NCI-H1048 (cell line): ENCODE results near the gene CDC42EP4.

ENCODE experiments used
- DNase-seq: peaks from one replicate; lab custom pipeline; 2025; lab: John Stamatoyannopoulos, UW

The CDC42EP4 gene, protein sequence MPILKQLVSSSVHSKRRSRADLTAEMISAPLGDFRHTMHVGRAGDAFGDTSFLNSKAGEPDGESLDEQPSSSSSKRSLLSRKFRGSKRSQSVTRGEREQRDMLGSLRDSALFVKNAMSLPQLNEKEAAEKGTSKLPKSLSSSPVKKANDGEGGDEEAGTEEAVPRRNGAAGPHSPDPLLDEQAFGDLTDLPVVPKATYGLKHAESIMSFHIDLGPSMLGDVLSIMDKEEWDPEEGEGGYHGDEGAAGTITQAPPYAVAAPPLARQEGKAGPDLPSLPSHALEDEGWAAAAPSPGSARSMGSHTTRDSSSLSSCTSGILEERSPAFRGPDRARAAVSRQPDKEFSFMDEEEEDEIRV

DNA sequence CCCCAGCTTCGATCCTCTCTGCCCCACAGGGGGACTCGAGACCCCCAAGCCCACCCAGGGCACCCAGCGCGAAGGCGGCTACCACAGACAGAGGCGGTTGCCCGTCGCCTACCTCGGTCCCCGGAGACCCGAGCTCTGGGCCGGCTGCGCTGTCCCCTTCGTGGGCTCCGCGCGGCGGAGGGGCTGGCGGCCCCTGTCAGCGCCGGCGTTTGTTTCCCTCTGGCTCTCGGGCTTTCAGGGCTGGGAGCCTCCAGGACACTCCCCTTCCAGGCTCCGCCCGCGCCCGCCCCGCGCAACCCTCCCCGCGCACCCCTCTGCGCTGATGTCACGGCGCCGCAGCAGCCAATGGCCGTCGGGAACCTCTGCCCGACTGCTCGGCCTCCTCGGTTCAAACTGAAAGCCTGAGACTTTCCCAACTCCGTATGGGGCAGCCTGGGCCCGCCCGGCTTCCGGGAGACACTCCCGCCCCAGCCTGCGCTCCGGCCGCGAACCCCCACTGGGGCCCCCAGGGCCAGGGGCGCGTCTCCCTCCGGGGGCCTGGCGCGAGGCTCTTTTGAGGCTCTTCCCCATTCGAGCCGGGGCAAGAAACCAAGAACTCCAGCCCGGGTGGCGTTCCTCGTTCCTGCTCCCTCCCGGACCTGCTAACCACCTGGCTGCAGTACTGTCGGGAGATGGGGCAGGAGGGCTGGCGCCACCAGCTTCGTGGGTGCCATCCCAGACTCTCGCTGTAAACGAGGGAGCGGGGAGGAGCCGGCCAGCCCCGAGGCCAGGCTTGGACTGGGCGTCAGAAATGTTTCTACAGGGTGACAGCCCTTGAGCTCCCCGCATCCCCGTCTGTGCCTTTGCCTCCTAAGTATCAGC is at the start of gene CDC42EP4:
TSS of gene CDC42EP4 (minus strand) at position 221 of the 861 bp plus-strand sequence. CDS start 25,501 bp downstream, outside the sequence.
- DNase-seq, result peak; percentile 87

DNA sequence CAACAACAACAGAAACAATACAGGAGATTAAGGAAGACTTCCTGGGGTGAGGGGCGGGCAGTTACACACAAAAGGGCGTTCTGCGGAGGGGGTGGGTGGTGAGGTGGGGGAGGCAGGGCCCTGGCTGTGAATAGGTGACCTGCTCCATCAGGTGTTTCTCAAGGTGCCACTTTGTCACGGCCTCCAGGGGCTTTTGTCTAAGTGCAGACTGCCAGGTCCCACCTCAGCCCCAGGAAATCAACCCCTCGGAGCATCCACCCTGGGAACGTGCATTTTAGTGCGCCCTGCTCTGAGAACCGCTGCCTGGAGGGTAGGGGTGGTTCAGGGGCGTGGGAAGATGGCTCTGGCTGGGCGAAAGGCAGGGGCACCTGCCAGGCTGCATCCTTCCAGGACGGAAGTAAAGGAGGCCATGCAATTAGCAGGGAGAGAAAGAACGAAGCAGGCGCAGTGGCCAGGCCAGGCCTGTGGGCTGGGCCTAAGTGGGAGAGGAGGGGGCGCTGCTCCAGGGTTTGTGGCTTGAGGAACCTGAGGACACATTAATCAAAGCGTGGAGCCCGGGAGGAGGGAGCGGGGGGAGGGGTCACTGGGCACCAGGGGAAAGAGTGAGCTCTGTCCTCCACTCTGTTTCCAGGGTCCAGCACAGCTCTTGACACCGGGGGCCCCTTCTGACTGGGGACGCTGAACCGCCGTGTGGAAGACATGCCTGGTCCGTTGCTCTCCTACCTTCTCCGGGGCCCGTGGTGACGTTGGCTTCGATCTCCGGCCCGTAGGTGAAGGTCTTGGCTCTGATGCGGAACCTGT is 49.4 kb upstream of the CDC42EP4 start:
- no peak for DNase-seq

DNA sequence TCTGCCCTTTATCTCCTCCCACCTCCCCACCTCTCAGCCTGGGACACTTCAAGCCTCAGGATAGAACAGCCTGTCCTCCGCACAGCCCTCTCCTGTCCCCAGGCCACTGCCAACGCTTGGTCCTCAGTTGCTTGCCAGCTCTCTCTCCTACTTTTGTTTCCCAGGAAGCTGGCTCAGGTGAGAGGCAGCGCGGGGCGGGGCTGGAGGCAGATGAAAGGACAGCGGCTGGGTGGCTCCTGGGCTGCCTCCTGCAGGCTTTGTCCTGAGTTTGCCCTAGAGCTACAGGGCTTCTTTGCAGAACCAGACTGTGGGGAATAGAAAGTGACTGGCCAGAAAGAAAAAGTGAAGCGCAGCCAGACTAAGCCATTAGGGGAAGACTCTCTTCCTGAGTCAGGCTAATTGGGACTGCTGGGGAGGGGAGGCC is 48.2 kb upstream of the CDC42EP4 start:
- no peak for DNase-seq

DNA sequence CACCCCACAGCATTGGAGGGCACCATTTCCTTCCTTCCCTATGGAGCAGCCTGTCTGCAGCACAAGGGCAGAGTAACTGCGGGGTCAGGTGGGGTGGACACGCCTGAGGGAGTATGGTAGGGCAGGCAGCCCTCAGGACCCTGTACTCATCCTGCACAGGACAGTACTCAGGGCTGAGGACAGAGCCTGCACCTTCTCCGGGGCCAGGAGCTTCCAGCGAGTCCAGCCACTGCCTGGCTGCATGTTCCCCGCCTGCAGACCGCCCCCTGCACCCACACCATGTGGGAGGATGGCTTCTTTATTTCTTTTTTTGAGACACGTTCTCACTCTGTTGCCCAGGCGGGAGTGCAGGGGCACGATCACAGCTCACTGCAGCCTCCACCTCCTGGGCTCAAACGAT is 47.6 kb upstream of the CDC42EP4 start:
- no peak for DNase-seq

DNA sequence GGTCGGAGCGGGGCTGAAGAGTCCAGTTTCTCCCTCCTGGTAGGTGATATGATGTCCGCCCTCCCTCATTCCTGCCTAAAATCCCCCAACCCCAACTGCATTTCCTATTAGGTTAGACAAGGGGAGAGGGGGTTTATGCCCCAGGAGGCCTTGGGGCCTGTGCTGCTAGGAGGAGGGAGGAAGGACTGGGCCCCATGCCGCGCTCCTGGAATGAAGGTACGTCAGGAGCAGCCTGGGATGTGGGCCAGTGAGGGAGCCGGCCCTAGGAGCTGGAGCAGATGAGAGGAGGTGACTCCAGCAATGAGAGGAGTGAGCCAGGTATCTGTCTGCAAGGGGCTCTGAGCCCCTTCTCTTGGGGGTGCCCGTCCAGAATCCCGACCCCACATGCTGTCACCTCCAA is 46.9 kb upstream of the CDC42EP4 start:
- no peak for DNase-seq

DNA sequence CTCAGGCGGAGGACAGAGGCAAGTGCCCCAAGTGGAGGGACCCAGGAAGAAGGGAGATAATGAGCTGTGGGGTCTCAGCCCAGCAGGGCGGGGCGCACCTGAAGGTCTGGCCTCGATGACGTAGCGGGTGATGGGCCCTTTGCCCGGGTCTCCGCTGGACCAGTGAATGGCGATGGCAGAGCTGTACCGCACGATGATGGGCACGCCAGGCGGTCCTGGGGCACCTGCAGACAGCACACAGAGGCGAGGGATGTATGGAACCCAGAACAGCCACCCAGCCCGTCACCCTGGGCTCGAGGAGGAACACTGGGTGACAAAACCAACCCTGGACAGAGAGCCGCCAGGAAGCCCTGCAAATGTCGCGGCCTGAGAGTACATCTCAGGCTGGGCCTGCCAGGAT is 46.2 kb upstream of the CDC42EP4 start:
- no peak for DNase-seq

DNA sequence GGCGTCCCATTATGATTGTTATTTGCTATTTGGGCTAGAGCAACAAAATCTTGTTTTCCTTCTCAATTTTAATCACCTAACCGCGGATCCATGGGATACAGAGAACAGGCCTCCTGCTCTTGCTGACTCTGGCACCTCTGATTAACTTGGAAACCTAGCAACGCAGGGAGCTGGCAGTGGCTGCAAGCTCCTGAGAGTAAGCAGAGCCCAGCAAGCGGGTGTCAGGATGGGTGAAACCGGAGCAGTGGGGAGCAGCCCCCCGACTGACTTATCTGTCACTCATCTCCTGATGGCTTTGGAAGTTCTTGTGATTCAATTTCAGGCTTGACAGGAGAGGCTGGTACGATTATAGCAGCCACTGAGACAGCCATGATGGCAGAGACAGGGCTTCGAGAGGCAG is 45.5 kb upstream of the CDC42EP4 start:
- DNase-seq, result no peak

DNA sequence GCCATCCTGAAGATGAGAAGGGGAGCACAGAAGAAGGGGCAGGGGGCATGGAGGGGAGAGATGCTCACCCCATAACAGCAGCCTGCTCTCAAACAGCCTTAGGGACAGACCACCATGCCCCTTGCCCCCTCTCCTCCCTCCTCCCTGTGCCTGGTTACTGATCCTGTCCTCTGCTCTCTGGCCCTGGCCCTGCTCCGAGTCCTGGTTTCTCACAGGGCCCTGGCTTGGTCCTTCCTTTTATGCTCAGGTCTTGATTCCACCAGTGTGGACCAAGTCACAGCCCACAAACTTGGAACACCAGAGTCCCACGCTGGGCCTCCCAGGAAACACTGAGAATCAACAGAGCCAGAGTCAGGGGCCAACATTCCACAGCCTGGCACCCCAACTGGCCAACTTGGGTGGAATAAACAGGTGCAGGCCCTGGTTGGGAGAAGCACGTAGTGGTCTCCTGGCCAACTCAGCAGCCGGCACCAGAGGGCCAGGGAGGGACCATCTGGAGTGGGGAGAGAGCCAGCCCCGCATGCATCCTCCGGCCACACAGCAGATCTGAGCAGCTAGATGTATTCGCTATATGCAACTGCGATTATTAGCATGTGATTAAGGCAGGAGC is 44.9 kb upstream of the CDC42EP4 start:
- DNase-seq, result no peak

DNA sequence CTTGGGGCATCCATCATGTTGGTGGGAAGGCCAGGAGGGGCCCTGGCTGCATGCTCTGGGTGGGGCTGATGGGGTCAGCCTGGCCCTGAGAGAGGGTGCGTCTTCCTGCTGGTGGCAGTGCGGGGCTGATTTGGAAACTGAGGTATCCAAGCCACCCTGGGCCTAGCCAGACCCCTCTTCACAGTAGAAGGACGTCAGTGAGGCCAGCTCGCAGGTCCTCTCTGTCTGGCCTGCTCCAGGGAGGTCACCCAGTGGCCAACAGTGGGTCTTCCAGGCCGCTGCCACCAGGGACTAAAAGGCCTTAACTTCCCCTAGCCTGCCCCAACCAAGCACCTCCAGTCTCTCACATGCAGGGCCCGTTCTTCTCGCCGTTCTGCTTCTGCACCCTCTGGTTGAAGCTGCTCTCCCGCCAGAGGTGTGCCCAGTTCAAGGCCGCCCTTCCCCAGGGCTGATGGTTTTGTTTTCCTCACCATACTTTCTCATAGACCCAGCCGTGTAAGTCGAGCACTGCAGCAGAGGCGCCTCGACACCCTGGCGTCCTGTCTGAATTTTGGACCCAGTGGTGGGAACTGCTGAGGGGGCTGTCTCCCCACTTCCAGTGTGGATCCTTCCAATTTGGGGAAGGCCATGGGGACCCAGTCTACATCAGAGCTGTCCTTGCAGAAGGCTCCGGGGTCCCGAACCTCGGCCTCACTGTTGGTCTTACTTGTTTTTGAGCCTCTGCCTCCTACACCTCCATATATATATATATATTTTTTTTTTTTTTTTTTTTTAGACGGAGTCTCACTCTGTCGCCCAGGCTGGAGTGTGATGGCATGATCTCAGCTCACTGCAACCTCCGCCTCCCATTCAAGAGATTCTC is 42.9 kb upstream of the CDC42EP4 start:
- DNase-seq, result no peak

DNA sequence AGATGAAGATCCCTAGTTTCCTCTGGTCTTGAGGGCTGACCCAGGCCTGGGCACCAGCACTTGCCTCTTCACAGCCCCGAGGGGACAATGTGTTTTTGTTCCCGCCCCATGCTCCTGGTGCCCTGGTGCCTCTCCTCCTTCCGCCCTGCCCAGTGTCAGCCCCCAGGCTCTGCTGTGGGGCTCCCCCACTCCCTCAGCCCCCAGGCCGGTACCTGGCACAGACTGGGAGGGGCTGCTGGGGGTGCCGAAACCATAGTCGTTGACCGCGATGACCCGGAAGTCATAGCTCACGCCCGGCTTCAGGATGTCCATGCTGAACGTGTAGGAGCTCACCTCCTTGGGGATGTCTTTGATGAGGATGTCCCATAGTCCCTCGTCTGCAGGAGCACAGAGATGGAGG is 40.5 kb upstream of the CDC42EP4 start:
- no peak for DNase-seq

DNA sequence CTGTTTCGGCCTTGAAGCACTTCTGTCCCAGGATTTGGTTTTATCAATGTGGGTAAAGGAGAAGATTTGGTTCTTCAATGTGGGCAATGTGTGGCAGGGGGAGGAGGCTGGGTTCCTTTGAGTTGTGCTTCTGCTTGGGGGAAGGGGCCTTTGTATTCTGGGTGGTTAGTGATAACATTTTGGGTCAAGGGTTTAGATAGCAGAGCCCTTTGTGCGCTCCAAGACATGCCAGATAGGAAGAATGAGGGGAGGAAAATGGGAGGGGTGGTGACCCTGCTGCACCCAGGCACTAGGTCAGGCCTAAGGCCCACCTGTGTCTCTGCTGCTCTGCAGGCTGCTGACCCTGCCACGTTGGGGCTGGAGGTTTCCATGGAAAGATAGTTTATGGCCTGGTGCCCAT is 40.0 kb upstream of the CDC42EP4 start:
- DNase-seq, result no peak

DNA sequence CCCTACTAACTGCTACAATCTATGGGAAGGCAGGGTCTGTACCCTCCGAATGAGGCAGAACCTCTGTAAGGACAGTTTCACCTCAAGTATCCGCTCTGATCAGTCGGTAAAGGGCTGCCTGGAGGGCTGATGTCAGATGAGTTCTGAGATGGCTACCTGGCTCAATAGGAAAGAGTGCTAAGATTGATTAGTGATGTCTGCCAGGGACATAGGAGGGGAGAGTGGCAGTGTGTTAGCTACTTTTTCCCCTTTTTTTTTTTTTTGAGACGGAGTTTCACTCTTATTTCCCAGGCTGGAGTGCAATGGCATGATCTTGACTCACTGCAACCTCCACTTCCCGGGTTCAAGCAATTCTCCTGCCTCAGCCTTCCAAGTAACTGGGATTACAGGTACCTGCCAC is 39.1 kb upstream of the CDC42EP4 start:
- no peak for DNase-seq

DNA sequence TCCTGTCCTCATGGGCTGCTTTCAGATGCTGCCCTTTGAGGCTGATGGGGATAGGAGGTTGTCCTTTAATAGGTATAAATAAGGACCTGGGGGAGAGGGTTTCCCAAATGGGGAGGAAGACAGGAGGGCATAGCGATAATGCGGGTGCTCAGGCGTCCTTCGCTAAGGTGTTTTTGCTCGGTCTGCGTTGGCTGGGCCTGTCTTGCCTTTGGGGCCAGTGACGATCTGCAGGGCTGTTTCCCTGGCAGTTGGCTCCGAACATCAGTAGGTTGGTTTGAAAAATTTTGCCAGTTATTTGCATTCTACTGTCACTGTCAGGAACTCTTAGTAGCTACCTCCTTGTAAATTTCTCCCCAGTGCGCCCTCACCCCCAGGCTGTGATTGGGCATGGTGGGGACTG is 37.8 kb upstream of the CDC42EP4 start:
- DNase-seq, result no peak

DNA sequence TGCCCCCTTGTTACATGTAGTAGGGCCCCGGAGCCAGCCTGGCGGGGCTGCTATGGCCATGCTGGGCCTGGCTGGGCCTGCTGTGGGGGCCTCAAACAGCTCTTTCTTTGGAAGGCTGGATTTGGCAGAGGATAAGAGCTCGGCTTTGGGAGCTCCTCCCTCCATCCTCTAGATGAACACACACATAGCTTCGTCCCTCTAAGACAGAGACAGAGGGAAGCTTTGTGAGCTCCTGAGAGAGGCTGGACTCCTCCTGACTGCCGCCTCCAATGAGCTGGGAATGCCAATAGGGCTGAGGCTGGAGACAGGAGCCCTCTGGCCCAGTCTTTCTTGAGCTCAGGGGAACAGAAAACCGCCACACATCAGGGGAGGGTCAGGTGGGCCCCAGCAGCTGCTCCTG is 37.3 kb upstream of the CDC42EP4 start:
- DNase-seq, result no peak

DNA sequence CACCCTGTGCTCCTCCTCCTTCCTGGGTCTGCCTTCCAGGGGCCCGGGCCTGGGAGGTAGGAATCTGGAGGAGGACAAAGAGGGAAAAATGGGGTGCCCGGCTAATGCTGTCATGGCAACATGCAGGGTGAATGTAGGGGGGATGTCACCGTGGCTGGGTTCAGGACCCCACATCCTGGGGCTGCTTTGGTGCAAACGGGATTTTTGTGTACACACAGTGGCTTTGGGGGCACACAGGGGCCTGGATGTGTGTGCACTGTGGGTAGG is 37.0 kb upstream of the CDC42EP4 start:
- DNase-seq, result no peak

DNA sequence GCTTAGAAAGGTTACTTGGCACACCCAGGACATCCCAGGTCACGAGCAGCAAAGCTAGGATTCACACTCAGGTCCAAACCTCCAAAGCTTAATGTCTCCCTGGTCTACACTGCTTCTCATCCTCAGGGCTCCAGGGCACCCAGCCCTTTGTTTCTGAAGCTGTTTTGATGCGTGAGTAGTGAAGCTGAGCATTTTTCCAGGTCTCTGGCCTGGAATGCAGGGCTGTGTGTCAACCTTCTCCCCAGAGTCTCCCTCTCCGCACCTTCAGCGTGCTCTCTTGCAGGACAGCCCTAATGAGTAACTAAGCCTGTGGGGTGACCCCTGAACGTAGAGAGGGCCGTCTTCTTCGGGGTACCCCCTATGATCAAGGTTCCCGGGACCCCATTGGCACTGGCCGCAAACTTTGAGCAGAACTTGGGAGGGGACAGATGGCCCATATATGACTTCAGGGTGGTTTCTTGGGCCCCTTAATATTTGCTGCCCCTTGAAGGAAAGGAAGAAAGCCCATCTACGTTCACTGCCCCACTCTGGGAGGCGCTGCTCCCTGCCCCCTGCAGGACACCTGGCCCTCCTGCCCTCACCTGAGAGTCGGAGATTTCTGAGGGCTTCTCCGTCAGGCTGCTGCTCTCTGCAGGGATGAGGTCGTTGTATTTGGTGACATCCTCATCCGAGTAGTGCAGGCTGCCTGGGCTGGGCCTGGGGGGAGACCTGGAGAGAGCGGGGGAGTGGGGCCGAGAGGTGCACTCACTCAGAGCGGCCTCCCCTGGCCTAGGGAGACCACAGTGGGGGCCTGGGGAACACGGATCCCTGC is 36.4 kb upstream of the CDC42EP4 start:
- DNase-seq, result no peak

DNA sequence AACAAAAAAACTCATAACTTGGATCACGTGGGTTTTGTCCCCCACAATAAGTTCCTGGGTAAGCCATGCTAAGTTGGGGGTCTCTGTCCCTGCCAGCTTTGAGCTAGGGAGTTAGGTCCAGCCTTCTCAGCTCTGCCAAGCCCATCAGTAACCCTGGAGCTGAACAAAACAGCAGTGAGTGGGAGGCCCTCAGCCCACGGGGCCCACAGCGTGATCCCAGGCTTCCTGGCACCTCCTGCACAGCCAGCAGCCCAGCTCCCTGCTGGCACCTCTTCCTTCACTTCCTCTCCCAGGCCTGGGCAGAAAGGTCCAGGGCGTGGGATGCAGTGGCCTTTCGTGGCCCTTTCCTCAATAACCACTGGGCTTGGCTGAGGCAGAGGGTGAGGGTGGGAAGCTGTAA is 35.5 kb upstream of the CDC42EP4 start:
- DNase-seq, result no peak

DNA sequence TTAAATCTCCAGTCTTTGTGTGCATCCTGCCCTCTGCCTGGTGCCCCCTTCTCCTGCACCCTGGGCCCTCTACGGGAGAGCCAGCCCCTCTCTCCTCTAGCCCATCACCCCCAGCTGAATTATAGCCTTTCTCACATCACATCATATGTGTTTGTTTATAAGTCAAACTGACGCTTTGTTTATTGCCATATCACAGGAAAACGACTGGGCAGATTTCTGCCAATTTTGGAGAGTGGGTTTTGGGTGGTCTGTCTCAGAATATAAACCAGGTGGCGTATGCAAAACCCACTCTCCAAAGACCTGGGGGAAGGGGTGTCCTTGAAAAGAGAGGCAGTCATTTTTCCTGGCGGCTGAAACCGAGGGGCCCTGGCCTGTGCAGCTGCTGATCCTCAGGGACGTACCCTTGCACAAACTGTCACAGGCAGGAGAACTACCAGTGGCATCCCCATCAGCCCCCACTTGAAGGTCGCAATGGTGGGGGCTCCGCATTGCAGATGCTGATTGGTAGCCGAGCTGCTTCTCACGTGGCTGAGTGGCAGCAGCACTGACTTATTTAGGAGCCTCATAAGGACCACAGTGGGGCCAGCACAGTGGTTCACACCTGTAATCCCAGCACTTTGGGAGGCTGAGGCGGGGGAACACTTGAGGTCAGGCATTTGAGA is 34.8 kb upstream of the CDC42EP4 start:
- no peak for DNase-seq

DNA sequence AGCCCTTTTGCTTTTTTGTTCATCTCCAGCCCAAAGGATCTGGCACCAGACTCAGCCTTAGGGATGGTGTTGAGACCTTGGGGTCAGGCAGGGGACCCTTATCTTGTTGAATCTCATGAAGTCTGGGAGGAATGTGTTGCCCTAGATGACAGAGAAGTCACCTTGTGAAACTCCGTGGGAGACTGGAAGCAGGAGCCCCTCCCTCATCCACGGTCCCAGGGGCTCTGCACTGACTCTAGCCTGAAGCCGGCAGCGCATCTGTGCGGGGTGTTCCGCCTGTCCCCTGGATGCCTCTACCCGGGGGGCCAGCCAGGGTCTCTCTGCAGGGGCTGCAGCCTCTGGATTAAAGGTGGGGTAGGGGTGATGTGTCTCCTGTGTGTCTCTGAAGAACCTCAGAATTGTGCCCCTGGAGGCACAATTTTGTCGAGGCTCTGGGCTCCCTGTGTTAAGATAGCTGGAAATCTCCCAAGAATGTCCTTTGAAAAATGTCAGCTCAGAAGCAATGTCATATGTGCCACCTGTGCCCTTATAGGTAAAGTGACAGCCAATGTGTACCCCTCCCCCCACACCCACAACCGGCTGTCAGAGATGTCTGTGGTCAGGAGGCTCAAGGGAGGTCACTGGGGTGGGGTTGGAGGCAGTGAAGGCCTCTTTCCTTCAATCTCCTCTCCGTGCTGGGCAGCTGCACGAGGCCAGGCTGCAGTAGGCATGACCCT is 32.1 kb upstream of the CDC42EP4 start:
- DNase-seq, result no peak
